Fibroblast of the conjunctiva (primary cell): ENCODE measurements around the gene PACS1.
"Not testable (repeated sequence)": the region's sequence is repeated elsewhere in the genome, so short reads cannot be mapped to it uniquely, and the experiment has no call there.

Experiments used
- DNase-seq: peaks from one replicate; pipeline ENCODE4 v3.0.0-alpha.2; 2010; ENCODE audit warnings: low read depth

Gene PACS1

GRCh38 chr11:66069715-66070603 is at the start of gene PACS1:
PACS1 (plus strand) TSS chr11:66070272; CDS start chr11:66070487, 215 bp downstream.
- DNase-seq, result peak; percentile 72

- DNase-seq, result peak; percentile 14
Measured at GRCh38 chr11:66020618-66021357, 49.3 kb upstream of the PACS1 start.

- peak; percentile 26 for DNase-seq
Measured at GRCh38 chr11:66022401-66023185, 47.5 kb upstream of the PACS1 start.

- not testable (repeated sequence) for DNase-seq
Measured at GRCh38 chr11:66023186-66023440, 47.0 kb upstream of the PACS1 start.

GRCh38 chr11:66026017-66026529 is 44.0 kb upstream of the PACS1 start, which contains the start of gene CATSPER1:
CATSPER1 (minus strand) TSS chr11:66026479; CDS start chr11:66026379, 100 bp downstream.
- DNase-seq, result no peak

GRCh38 chr11:66032957-66033735 is 36.9 kb upstream of the PACS1 start:
- no peak for DNase-seq

GRCh38 chr11:66035653-66036333 is 34.3 kb upstream of the PACS1 start:
- DNase-seq, result no peak

- no peak for DNase-seq
Measured at GRCh38 chr11:66036334-66036710, 33.8 kb upstream of the PACS1 start.

GRCh38 chr11:66037327-66037726 is 32.7 kb upstream of the PACS1 start:
- DNase-seq, result no peak

- no peak for DNase-seq
Measured at GRCh38 chr11:66039765-66040164, 30.3 kb upstream of the PACS1 start.

GRCh38 chr11:66042227-66042995 is 27.7 kb upstream of the PACS1 start:
- no peak for DNase-seq

- no peak for DNase-seq
Measured at GRCh38 chr11:66042996-66043906, 26.8 kb upstream of the PACS1 start.

GRCh38 chr11:66044757-66045156 is 25.3 kb upstream of the PACS1 start:
- no peak for DNase-seq

GRCh38 chr11:66045177-66045639 is 24.9 kb upstream of the PACS1 start:
- peak; percentile 67 for DNase-seq

- no peak for DNase-seq
Measured at GRCh38 chr11:66046901-66047300, 23.2 kb upstream of the PACS1 start.

- no peak for DNase-seq
Measured at GRCh38 chr11:66047541-66048365, 22.3 kb upstream of the PACS1 start.

- no peak for DNase-seq
Measured at GRCh38 chr11:66048547-66049323, 21.3 kb upstream of the PACS1 start, which contains the start of gene GAL3ST3. GAL3ST3 (minus strand) TSS chr11:66049161; CDS start chr11:66045415, 3,746 bp downstream.
